Parathyroid adenoma (tissue), 2 donors: ENCODE data around the gene GAMT.

Source experiments
- H2AFZ ChIP-seq: fragments of 300-600 bp; sonication (generic); one replicate; pipeline ENCODE4 v1.7.0; 2017; ENCODE audit warnings: antibody characterized with exemption, mild to moderate bottlenecking
- H3K27ac ChIP-seq: fragments of 300-600 bp; sonication (generic); one replicate; pipeline ENCODE4 v1.7.0; 2017
- H3K27me3 ChIP-seq: fragments of 300-600 bp; sonication (generic); one replicate; pipeline ENCODE4 v1.7.0; 2017; ENCODE audit warnings: low read length; ENCODE audit not compliant: control insufficient read depth, insufficient read depth
- H3K36me3 ChIP-seq: fragments of 300-600 bp; sonication (generic); one replicate; pipeline ENCODE4 v1.7.0; 2017; ENCODE audit warnings: low read length; ENCODE audit not compliant: control insufficient read depth, insufficient read depth
- H3K4me1 ChIP-seq: fragments of 300-600 bp; sonication (generic); one replicate; pipeline ENCODE4 v1.7.0; 2017; ENCODE audit warnings: control low read depth
- H3K4me2 ChIP-seq: fragments of 300-600 bp; sonication (generic); one replicate; pipeline ENCODE4 v1.7.0; 2017; ENCODE audit warnings: low read length
- H3K4me3 ChIP-seq: fragments of 300-600 bp; sonication (generic); one replicate; pipeline ENCODE4 v1.7.0; 2017; ENCODE audit warnings: low read depth, low read length
- H3K79me2 ChIP-seq: fragments of 300-600 bp; sonication (generic); one replicate; pipeline ENCODE4 v1.7.0; 2017; ENCODE audit warnings: control low read depth
- H3K9ac ChIP-seq: fragments of 300-600 bp; sonication (generic); one replicate; pipeline ENCODE4 v1.7.0; 2017; ENCODE audit warnings: mild to moderate bottlenecking
- H3K9me3 ChIP-seq: fragments of 300-600 bp; sonication (generic); one replicate; pipeline ENCODE4 v1.7.0; 2017; ENCODE audit warnings: low read length; ENCODE audit not compliant: control insufficient read depth
- TF ChIP-seq, protein P1 (sequence below): fragments of 300-600 bp; sonication (generic); IDR thresholded peaks from one replicate; pipeline ENCODE4 v1.7.0; 2017; ENCODE audit warnings: antibody characterized with exemption, mild to moderate bottlenecking
- donor health status: primary hyperparathyroidism.

Gene GAMT

GRCh38 chr19:1366899-1367870 is 34.2 kb downstream of the GAMT start:
- H3K36me3 ChIP-seq: no peaks in the 10 kb centered on the region
- TF ChIP-seq, protein P1, sequence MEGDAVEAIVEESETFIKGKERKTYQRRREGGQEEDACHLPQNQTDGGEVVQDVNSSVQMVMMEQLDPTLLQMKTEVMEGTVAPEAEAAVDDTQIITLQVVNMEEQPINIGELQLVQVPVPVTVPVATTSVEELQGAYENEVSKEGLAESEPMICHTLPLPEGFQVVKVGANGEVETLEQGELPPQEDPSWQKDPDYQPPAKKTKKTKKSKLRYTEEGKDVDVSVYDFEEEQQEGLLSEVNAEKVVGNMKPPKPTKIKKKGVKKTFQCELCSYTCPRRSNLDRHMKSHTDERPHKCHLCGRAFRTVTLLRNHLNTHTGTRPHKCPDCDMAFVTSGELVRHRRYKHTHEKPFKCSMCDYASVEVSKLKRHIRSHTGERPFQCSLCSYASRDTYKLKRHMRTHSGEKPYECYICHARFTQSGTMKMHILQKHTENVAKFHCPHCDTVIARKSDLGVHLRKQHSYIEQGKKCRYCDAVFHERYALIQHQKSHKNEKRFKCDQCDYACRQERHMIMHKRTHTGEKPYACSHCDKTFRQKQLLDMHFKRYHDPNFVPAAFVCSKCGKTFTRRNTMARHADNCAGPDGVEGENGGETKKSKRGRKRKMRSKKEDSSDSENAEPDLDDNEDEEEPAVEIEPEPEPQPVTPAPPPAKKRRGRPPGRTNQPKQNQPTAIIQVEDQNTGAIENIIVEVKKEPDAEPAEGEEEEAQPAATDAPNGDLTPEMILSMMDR: no peak
- no peak overlapping the region for H2AFZ ChIP-seq
- no peak overlapping the region for H3K27ac ChIP-seq
- H3K9ac ChIP-seq: no peak overlapping the region
- H3K9me3 ChIP-seq: no peaks in the 10 kb centered on the region
- no peaks in the 10 kb centered on the region for H3K27me3 ChIP-seq
- no peak overlapping the region for H3K4me2 ChIP-seq
- H3K79me2 ChIP-seq: peaks cover under 1% of the 10 kb centered on the region
- H3K4me1 ChIP-seq: no peaks in the 10 kb centered on the region
- no peak overlapping the region for H3K4me3 ChIP-seq

DNA sequence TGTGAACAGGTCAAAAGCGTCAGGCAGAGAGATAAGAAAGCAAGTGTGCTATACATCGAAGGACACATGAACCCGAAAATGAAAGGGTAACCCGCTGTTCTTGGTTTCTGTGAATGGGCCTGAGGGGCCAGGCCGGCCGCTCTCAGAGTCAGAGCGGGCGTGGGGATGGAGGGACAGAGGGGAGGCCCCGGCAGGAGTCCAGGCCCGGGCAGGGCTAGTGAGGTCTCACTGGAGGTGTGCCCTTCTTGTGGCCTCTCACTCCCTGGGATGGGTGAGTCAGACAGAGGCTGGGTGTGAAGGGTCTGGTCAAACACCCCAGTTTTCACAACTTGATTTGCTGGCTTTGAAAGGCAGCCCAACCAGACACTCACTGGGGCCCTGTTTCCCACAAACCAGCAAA is 35.0 kb downstream of the GAMT start:
- H3K4me3 ChIP-seq: no peak overlapping the region
- no peaks in the 10 kb centered on the region for H3K27me3 ChIP-seq
- no peaks in the 10 kb centered on the region for H3K9me3 ChIP-seq
- TF ChIP-seq, protein P1: no peak
- no peaks in the 10 kb centered on the region for H3K4me1 ChIP-seq
- H3K36me3 ChIP-seq: no peaks in the 10 kb centered on the region
- no peak overlapping the region for H3K27ac ChIP-seq
- H3K4me2 ChIP-seq: no peak overlapping the region
- no peak overlapping the region for H2AFZ ChIP-seq
- peaks cover 4% of the 10 kb centered on the region for H3K79me2 ChIP-seq
- no peak overlapping the region for H3K9ac ChIP-seq

DNA sequence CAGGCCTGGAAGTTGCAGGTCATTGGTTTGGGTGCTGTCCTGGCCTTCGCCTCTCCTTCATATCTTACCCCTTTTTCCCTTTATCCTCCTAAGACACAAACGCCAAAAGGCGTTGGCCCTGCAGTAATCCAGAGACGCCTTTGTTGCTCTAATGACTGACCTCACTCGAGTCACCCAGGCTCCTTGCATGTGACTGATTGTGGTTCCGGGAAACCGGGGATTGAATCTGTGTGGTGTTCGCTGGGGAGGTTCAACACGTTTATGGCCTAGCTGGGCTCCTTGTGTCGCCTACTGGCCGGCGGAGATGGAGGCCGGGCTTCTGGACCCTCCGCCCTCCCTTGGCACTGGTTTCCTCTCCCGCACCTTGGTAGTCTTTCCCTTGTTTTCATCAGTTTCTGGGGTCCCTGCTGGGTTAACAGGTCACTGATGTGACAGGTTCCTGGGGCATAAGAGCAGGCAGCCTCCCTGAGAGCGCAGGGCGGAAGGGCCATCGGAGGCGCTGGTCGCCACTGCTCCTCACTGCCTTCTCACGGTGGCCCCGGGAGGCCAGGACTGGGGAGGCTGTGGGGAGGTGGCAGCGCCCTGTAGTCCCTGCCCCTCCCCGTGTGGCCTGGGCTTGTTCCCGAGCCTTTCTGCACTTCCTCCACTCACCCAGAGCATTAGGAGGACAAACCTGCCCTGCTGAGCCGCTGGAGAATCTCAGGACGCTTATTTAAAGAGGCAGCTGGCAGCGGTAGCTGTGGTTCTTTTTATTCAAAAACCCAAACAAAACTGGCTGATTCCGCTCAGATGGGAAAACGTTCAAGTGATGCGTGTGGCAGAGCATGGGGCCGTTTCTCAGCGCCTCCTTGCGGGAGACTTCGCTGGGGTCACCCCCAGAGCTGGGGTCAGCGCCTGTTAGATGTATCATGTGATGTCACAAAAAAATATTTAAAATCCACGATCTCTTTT is 35.7 kb downstream of the GAMT start:
- no peaks in the 10 kb centered on the region for H3K36me3 ChIP-seq
- H3K27ac ChIP-seq: no peak overlapping the region

GRCh38 chr19:1364070-1364704 is 37.2 kb downstream of the GAMT start:
- H3K9me3 ChIP-seq: no peaks in the 10 kb centered on the region
- H3K79me2 ChIP-seq: peaks cover 4% of the 10 kb centered on the region
- TF ChIP-seq, protein P1: no peak
- no peak overlapping the region for H2AFZ ChIP-seq
- H3K4me3 ChIP-seq: no peak overlapping the region
- H3K27me3 ChIP-seq: no peaks in the 10 kb centered on the region
- H3K4me2 ChIP-seq: no peak overlapping the region
- H3K27ac ChIP-seq: no peak overlapping the region
- no peaks in the 10 kb centered on the region for H3K4me1 ChIP-seq
- H3K36me3 ChIP-seq: no peaks in the 10 kb centered on the region
- H3K9ac ChIP-seq: no peak overlapping the region

More for the DNA sequence above, 35.7 kb downstream of the GAMT start:
- no peaks in the 10 kb centered on the region for H3K4me1 ChIP-seq
- no peak overlapping the region for H3K4me2 ChIP-seq
- H3K79me2 ChIP-seq: peaks cover 4% of the 10 kb centered on the region
- H3K27me3 ChIP-seq: no peaks in the 10 kb centered on the region
- H3K9ac ChIP-seq: no peak overlapping the region
- H3K4me3 ChIP-seq: no peak overlapping the region
- H2AFZ ChIP-seq: no peak overlapping the region
- no peaks in the 10 kb centered on the region for H3K9me3 ChIP-seq
- TF ChIP-seq, protein P1: no peak
